ENCODE data around the gene TTC9.

Gene TTC9

DNA sequence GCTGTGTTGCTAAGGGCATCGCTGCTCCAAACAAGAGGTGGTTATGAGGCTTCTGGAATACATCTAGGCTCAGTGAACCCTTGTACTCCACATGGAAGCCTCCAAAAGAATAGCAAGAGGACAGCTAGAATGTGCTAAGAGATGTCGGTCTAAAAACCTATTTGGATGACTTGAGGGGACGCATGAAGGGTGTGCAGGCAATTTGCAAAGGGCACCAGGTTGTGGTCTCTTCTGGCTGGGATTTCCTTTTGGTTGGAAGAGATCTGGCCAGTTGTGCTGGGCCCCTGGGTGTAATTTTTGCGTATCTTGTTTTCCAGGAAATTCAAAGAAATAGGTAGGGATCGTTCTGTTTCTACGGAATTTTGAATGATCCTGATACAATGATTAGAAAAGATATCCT, 4.2 kb downstream of the TTC9 start:
- DNase-seq (ENCODE audit: low read depth), result no peak

DNA sequence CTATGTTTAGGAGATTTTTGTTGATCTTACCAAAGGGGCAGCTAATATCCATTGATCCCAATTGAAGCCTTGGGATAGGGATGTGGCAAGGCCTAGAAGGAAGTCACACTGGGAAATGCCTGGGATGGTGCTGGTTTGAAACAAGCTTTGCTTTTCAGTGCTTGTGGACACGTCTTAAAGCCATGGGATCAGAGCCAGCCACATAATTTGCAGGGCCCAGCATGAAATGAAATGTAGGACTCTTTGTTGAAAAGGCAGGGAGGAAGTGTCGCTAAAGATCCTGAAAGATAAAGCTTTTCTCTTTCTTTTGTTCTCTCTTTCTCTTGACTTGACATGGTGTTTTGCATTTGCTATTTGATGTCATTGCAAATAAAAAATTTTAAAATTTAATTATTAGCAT, 5.0 kb downstream of the TTC9 start:
- no peak for DNase-seq (ENCODE audit: low read depth)

DNA sequence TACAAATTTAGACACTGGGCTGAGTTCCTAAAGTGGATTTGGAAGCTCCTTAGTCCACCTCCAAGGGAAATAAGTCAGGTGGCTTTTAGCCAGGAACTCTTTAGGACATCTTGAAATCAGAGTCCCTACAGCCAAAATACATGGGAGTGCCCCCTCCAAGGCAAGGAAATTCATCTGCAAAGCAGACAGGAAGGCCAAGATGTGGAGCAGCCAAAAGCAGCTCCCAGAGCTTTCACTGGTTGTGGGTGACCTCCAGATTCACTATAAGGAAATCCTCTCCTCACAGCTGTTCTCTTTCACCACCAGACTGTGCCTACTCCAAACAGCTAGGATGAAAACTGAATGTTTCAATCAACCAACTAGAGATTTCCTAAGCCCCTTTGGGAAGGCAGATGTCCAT, 6.6 kb downstream of the TTC9 start:
- no peak for DNase-seq (ENCODE audit: low read depth)

DNA sequence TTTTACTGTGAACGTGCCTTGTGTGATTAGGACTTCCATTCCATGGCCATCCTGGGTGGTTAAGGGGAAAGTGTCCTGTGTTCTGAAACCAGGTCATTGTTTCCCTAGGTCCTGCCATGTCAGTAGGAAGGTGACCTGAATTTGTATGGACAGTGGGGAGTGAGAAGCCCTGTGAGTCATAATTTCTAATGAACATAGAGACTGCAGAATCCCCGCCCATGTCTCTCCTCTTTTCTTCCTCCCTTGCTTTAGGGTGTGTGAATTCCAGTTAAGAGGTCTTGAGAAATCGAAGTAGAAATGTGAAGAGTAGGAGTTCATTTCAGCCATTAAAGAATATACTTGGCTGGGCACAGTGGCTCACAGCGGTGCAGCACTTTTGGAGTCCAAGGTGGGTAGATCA, 8.1 kb downstream of the TTC9 start:
- DNase-seq (ENCODE audit: low read depth), result no peak

DNA sequence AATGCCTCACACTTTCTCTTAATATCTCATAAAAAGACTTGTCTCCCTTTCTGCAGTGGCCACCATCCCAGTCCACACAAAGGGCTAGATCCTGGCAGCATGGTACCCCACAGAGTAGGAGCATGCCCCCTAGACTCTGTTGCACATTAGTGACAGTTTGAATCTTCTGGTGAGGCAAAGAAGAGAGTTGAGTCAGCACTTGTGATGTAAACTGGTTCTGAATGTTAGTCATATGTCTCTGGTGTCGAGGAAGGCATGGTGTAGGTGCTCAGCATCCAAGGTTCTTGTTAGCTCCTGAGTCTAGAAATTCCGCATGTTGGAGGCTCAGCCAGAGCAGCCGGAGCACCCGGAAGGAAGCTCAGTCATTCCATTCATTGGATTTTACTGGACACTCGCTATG, 9.8 kb downstream of the TTC9 start:
- no peak for DNase-seq (ENCODE audit: low read depth)

DNA sequence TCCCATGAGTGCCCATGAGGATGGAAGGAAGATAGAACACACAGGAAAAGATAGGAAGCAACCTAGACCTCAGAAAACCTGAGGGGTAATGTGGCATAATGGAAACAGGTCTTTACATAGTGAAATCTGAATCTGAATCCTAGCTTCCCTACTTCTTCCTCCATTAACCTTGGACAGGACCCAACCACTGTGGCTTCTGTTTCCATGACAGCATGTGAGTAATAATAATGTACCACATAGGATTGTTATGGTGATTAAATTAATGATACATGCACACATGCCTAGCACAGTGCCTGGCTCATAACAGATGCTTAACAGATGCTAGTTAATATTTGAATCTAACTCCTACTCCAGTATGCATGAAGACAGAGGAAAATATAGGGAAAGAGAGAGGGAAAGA, 11.2 kb downstream of the TTC9 start:
- no peak for DNase-seq (ENCODE audit: low read depth)

DNA sequence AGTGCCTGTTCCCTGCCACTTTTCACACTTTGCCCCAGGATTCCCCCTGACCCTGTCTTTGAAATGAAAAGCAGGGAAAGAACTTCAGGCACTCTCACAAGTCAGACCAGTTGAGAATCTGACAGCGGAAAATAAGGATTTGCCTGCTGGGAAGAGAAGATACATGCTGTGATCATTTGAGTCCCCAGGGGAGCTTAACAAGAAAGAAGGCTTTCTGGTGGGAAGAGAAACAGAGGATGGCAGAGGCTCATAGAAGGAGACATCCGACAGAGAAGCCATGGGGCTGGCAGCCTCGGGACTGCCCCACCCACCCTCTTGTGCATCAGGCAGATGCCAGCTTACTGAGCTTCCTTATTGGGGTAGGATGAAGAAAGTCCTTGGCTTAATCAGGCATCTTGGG, 11.9 kb downstream of the TTC9 start:
- DNase-seq (ENCODE audit: low read depth), result no peak

DNA sequence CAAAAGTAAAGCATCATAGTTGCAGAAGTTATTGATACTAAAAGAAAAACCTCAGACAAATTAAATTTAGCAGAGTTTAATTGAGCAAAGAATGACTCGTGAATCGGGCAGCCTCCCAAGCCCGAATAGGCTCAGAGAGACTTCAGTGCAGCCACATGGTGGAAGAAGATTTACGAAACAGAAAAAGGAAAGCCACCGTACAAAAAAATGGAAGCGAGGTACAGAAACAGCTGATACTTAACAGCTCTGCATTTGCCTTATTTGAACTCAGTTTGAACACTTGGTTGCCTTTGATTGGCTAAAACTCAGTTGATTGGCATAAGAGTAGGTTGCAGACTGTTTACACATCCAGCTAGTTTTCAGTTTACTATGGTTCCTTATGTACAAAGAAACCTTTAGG, 12.9 kb downstream of the TTC9 start:
- no peak for DNase-seq (ENCODE audit: low read depth)

DNA sequence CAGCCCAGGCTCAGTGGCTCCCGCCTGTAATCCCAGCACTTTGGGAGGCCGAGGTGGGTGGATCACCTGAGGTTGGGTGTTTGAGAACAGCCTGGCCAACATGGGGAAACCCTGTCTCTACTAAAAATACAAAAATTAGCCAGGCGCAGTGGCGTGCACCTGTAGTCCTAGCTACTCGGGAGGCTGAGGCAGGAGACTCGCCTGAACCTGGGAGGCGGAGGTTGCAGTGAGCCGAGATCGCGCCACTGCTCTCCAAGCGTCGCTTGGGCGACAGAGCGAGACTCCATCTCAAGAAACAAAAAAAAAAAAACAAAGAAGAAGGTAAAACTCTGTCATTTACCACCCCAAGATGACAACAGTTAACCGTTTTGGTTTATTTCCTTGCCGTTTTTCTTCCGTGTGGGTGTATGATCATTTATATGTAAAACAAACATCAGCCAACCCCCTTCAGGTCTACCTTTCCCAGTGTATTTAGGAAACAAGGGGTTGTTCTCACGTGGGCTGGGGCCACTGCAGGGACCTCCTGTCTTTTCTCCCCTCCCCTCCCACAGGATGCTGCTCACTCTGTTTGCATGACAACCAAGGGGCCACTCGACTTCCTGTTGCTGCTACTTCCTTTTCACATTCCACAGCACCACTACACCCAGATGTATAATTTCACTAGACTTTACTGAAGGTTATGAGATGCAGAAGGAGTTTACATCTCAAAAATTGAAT, 13.6 kb downstream of the TTC9 start:
- DNase-seq (ENCODE audit: low read depth), result peak; percentile 59

DNA sequence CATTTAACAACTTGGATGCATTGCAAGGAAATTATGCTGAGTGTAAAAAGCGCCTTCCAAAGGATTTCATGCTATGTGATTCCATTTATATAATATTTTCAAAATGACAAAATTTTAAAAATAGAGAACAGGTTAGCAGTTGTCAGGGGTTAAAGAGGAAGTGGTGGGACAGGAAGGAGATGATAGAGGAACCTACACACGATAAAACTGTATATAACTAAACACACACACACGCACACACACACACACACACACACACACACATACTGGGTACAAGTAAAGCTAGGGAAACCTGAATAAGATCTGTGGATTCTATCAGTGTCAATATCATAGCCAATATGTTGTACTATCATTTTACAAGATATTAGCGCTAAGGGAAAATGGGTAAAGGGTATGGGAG, 17.2 kb downstream of the TTC9 start:
- no peak for DNase-seq (ENCODE audit: low read depth)

DNA sequence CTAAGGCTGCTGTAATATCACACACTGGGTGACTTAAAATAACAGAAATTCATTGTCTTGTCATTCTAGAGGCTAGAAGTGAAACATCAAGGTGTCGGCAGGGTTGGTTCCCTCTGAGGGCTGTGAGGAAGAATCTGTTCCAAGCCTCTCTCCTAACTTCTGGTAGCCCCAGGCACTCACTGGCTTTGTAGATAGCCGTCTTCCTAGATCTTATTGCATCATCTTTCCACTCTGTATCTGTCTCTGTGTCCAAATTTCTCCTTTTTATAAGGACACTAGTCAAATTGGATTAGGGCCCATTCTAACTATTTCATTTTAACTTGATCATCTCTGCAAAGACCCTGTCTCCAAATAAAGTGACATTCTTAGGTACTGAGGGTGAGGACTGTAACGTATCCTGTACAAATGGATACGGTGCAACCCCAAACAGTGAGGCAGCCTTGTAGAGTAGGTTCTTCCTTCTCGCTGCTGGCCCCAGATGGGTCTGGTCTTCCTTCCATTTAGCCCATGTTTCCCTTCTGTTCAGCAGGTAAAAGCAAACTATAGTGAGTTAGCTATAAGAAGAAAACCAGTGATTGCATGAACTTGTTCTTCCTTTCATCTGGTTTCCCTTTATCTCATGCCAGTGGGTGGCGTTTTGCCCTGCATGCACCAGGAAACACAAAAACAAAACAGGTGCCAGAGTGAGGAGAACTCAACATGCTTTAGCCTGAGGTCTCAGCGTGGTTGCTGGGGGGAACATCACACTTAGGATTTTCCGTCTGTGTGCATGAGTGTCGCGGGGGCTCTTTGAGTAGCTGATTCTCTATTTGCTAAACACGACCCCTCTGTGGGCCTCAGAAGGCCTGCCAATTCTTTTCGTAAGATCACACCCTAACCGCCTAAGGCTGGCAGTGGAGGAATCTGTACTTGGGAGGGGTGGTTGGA, 19.5 kb downstream of the TTC9 start:
- peak; percentile 30 for DNase-seq (ENCODE audit: low read depth)

DNA sequence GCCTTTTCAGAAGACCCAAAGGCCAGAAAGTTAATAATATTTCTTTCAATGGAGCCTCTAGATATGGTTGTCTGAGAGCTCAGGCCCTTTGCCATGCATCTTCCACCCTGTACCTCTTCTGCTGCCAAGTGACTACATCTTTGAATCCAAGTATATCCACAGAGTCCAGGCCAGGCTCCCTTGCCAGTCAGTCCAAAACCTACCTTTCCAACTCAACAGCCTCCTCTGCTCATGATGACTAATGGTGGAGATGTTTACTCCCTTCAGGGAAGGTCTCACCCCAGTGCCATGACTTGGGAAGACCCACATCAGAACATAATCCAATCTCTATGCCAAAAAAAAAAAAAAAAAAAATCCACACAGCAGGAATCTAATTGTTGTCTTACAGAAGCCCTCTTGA, 20.4 kb downstream of the TTC9 start:
- no peak for DNase-seq (ENCODE audit: low read depth)

DNA sequence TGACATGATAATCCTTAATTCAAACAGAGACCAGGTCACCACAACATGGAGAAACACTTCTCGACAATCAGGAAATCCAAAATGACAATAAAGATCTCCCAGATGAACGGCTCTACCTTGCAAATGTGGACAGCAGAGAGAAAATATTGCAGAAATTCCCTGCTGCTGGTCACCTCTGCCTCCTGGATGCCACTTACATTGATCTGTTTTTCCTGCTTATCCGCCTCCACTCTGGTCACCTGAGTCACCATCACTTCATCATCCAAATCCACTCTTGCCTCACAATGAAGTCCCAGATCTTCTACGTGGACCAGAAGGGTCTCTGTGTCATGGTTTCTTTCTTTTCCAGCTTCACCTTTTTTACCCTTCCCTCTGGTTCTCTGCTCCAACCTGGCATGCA, 21.1 kb downstream of the TTC9 start:
- DNase-seq (ENCODE audit: low read depth), result no peak

DNA sequence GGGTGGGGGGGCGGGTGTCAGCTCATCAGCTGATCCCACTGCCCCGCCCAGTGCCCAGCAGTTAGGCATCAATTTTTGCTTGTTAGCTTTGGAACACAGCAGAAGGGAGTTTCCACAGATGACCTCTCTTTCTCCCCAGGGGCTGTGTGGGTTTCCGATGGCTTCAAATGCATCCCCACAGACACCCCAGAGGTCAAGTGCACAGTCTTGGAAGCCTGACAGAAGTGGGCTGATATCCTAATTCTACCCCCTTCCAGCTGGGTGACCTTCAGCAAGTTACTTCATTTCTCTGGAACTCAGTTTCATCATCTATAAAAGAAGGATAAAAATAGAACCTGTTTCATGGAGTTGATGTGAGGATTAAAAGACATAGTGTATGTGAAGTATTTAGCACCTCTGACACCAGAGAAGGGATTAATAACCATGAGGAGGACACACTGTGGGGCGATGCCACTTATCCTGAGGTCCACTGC, 22.0 kb downstream of the TTC9 start:
- DNase-seq (ENCODE audit: low read depth), result no peak

DNA sequence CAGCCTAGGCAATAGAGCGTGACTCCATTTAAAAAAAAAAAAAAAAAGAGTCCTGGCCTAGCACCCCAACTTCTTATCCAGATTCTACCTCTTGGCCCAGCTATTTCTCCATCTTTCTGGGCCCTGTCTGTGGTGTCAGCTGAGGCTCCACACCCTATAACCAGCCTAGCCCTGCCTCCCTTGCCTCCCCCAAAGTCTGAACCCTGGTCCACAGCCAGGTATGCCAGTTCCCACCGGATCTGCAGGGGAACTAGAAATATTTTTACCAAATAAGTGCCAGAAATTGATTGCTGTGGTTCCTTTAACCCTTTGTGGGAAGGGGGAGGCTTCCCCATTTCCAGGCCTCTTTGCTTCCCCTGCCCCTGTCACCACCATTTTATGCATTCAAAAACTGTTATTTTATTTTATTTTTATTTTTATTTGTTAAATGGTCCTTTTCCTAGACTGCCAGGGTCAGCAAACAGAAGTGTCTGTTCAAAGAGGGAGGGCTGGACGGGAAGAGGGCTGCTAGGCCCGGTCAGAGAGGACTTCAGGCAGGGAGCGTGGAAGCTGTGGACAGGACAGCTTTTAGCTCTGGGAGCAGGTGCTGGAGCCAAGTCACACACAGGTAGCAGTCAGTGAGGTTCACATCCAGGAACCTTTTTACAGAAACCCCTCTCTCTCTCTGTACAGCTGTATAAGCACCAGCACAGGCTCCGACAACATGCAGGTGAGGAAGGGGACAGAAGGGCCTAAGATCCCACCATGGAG, 23.2 kb downstream of the TTC9 start:
- no peak for DNase-seq (ENCODE audit: low read depth)

DNA sequence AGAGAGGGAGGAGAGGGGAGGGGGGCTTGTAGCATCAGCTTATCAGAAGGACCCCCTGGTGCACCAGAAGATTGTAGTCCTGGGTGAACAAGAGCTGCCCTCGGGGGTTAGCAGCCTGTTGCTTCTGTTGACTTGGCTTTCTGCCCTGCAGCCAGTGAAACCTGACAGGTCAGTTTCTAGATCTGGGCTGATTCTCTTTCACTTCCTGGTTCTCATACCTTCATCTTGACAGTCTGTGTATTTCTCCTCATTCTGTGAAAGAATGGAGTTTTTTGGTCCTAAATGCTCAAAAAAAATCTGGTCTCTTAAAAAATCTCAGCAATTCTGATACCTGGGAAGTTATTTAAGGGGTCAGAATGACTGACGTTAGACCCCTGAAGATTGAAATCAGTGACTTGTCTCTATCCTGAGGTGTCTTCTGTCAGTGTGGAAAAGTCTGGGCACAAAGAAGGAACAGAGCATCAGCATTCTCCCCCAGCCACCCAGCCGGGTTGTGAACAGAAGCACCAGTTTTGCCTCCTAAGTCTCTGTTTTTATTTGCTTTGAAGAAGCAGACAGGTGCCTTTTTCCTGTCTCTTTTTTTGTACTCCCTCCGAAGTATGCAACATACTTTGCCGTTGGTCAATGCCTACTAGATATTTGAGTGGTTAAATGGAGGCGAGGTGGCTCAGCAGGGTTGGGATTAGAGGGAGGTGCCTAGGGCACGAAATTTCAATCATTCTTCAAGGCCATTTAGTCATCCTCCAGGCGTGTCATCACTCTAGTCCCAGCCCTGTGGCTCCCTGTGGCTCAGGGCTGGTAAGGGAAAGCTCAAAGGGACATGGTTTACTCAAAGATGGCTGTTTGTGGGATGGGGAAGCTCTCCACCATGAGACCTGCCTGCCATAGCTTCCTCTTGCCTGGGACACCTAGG, 24.0 kb downstream of the TTC9 start:
- DNase-seq (ENCODE audit: low read depth), result no peak

DNA sequence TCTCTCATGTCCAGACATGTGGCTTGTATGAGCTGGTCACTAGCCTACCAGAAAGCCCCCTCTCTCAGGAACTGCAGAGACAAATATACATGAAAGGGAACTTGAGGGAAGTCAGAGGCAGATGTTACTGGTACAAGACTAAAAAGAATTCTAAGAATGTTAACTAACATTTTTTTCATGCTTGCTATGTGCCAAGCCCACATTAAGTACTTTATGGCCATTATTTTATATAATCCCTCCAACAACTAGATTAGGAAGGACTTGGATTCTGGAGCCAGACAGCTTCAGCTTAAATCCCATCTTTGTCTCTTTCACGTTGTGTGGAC, 24.6 kb downstream of the TTC9 start:
- no peak for DNase-seq (ENCODE audit: low read depth)

DNA sequence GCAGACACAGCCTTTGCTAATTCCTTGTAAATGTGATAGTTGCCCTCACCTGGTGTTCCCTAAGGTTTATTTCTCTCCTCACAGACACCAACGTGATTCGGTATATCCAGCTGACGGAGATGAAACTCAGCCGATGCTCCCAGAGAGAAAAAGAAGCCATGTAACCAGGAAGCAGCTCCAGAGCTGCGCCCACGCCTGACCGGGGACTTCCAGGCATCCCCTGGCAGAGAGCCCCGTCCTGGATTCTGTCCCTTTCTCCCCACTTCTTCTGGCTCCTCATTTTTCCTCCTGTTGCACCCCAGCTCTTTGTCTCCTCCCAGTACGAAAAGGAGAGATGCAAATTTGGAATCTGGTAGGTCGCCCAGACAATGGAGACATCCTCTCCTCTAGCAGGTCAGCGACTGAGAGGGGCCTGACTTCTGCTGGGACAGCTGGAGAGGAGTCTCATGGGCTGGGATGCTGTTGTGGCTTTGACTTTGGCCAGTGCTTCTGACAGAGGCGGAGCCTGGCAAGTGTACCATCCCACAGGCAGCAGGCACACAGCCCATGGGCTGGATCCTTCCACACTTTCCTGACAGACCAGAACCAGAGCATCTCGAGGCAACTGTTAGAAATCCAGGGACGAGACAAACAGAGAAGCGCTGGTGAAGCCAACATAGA, 29.4 kb downstream of the TTC9 start:
- no peak for DNase-seq (ENCODE audit: low read depth)

DNA sequence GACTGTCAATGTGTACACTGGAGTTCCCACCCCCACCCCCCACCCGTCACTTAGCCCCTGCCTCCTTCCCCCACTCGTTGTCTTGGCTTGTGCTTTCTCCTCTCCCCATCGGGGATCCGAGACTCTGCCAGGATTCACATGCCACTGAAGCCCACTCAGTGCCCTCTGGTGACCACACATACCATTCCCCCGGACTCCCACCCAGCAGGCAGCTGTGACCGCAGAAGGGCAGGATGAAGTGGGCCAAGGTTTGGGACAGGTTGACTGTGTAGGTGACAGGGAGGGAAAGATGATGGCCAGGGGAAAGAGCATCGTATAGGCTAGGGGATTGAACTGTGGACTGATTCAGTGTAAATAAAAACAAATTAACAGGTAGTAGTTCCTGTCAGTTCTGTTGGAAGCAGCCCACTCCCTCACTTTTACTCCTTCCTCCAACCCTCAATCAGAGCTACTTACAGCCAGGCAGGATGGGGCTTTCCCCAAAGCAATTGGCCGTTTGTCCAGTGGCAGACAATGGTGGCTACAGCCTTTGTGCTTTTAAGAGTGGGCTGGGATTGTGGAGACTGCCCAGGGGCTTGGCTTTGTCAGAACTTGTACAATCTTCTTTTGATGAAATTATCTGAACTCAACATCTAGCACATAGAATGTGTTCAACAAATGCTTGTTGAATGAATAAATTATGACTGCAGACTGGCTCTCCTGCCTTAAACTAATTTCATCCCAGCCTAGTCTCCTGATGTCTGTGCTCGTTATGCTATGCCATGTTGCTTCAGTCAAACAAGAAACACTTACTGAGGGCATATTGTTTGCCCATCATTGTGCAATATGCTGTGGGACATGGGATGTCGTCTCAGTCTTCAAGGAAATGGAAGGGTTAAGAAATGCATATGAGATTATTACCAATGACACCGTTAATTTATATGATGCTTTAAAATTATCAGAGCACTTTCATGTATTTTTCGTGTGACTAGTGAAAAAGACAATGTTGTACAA, 30.2 kb downstream of the TTC9 start:
- DNase-seq (ENCODE audit: low read depth), result no peak

DNA sequence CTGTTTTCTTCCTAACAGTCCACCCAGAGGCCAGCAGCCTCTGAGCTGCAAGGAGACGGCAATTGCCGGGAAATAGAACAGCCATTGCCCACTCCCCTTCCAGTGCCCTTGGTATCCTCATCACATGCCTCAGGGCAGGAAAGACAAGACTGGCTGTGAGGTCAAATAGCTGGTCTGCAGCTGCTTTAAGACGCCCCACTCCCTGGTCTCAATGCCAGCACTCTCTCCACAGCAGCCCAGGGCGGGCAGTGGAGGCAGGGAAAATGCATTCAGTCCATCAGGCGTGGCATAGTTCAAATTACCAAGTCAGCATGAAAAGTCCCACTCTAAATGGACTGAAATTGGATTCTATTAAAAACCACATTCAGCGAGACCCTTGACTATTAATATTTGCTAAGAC, 35.6 kb downstream of the TTC9 start:
- DNase-seq (ENCODE audit: low read depth), result no peak
